Adrenal gland (tissue), 12 donors: ENCODE data around the gene ZSCAN12. TPM values are rescaled to one million over a fixed set of nuclear protein-coding genes. Genes with fewer than 3 reads are reported as not detected.
"Not testable (repeated sequence)": the region's sequence is repeated elsewhere in the genome, so short reads cannot be mapped to it uniquely, and the experiment has no call there.

Experiments
- DNase-seq, 7 donors: peaks; one replicate each; pipeline ENCODE4 v3.0.0-alpha.2; 2019 to 2020
- H3K27ac ChIP-seq, 5 donors: fragments of 200-600 bp; sonication (generic) in 4 of 5; 1 replicate in 3 of 5; 2 replicates in 2 of 5; pipeline versions ENCODE4 v1.5.1 to v1.8.0; 2016 to 2020; ENCODE audit warnings: mild to moderate bottlenecking in 1 of 5
- H3K27me3 ChIP-seq: fragments of 200-600 bp; 2 replicates; pipeline ENCODE4 v1.8.0; 2021
- H3K36me3 ChIP-seq, 2 donors: fragments of 200-600 bp; replicated peaks in 1 of 2; 1 replicate in 1 of 2; 2 replicates in 1 of 2; pipeline versions ENCODE4 v1.5.1 to v1.8.0; 2018 to 2022
- H3K4me1 ChIP-seq, 2 donors: fragments of 200-600 bp; replicated peaks in 1 of 2; 1 replicate in 1 of 2; 2 replicates in 1 of 2; pipeline versions ENCODE4 v1.5.1 to v1.8.0; 2018 to 2021
- H3K4me3 ChIP-seq, 4 donors: fragments of 200-600 bp; sonication (generic) in 3 of 4; one replicate each; pipeline ENCODE4 v1.5.1; 2016 to 2018
- H3K9me3 ChIP-seq, 3 donors: fragments of 200-600 bp; sonication (generic) in 1 of 3; replicated peaks in 1 of 3; 1 replicate in 2 of 3; 2 replicates in 1 of 3; pipeline versions ENCODE4 v1.5.1 to v1.8.0; 2016 to 2021
- CTCF ChIP-seq, 6 experiments: fragments of 450-650 bp in 4 of 6; fragments of 200-600 bp in 2 of 6; sonication (generic) in 1 of 6; IDR thresholded peaks; 1 replicate in 5 of 6; 2 replicates in 1 of 6; pipeline versions ENCODE4 v1.5.1 to v1.8.0; 2016 to 2021; ENCODE audit warnings: antibody characterized with exemption in 6 of 6, mild to moderate bottlenecking in 2 of 6, moderate library complexity in 1 of 6
- POLR2A ChIP-seq, 2 donors: fragments of 450-650 bp; IDR thresholded peaks; one replicate each; pipeline ENCODE4 v1.6.1; 2017; ENCODE audit warnings: antibody characterized with exemption in 2 of 2, mild to moderate bottlenecking in 2 of 2, moderate library complexity in 1 of 2
- WGBS, 4 donors: extraction: QIAGEN DNeasy Blood & Tissue Kit in 2 of 4; methylation state at CpG; one replicate each; pipeline versions ENCODE4 v1.1.5 to v1.1.7; 2013 to 2017; 5-methylcytosine and 5-hydroxymethylcytosine counted together
- intact Hi-C, 2 donors: fragments of 100-400 bp; cut with DNase I; formaldehyde crosslinking; loops; one replicate each; pipeline versions ENCODE4 v1.14.1 to v1.15.0; 2022 to 2023
- polyA plus RNA-seq, 3 donors: library from polyadenylated mRNA; stranded (reverse); fragments of 200-250 nt in 2 of 3; fragments of 350-450 nt in 1 of 3; fragmentation: Illumina TruSeq in 1 of 3; extraction: RNeasy Lipid Tissue Mini Kit (QIAGEN cat#74804) in 1 of 3; gene quantifications; one replicate each; pipeline ENCODE4 v1.2.3, GENCODE V29; 2013 to 2014
- total RNA-seq, 9 donors: library from RNA; depleted of rRNA in 4 of 9; stranded (reverse); fragments of >200 nt in 4 of 9; fragments of 120-200 nt in 1 of 9; fragmentation: NEBNext Ultra II Directional in 1 of 9; extraction: Animal tissue kit (Norgen Biotek cat#: 25700) in 1 of 9; gene quantifications; one replicate each; pipeline versions ENCODE4 v1.1.0 to v1.2.4, GENCODE V29; 2013 to 2023
- donor health status: healthy with polysubstance abuse.
- donor health status: Bipolar disorder and iron deficiency.
- donor health status: DM: yes; HTN: yes; CAD: no.
- donor health status: DM: no; HTN: no; CAD: no.
- donor health status: DM: no; HTN: no; CAD: no.
- donor health status: DM: yes; HTN: yes; CAD: no.

The ZSCAN12 gene
- total and polyA plus RNA-seq, 12 donors, result 1.0 to 10.7 (median 4.6) TPM

GRCh38 chr6:28413681-28414080 lies 14.1 kb upstream of the ZSCAN12 start:
- H3K36me3 ChIP-seq, result no peaks in the 10 kb centered on the region
- H3K27ac ChIP-seq, result no peak overlapping the region
- no peaks in the 10 kb centered on the region for H3K4me1 ChIP-seq
- no peaks in the 10 kb centered on the region for H3K27me3 ChIP-seq
- no peaks in the 10 kb centered on the region for H3K9me3 ChIP-seq
- no peak for TF ChIP-seq POLR2A (IDR thresholded peaks at IDR 0.05)
- no peak for TF ChIP-seq CTCF (IDR thresholded peaks at IDR 0.05)
- no peak for DNase-seq
- intact Hi-C loops, result no loop called here
- H3K4me3 ChIP-seq, result no peak overlapping the region

GRCh38 chr6:28410767-28411166 lies 11.2 kb upstream of the ZSCAN12 start:
- no peaks in the 10 kb centered on the region for H3K4me1 ChIP-seq
- 92 to 98% (median 97%) methylated on average over 2 of the region's 2 CpGs for WGBS, 4 donors
- no peaks in the 10 kb centered on the region for H3K36me3 ChIP-seq
- H3K9me3 ChIP-seq, result no peaks in the 10 kb centered on the region
- no peak overlapping the region for H3K27ac ChIP-seq
- H3K4me3 ChIP-seq, result no peak overlapping the region
- TF ChIP-seq POLR2A (IDR thresholded peaks at IDR 0.05), result no peak
- no peak for TF ChIP-seq CTCF (IDR thresholded peaks at IDR 0.05)
- intact Hi-C loops, result no loop called here
- no peaks in the 10 kb centered on the region for H3K27me3 ChIP-seq
- DNase-seq, result no peak

GRCh38 chr6:28408076-28408802 lies 8.7 kb upstream of the ZSCAN12 start:
- no peak for DNase-seq
- 71 to 88% (median 86%) methylated on average over 5 of the region's 5 CpGs for WGBS, 4 donors
- no peaks in the 10 kb centered on the region for H3K4me1 ChIP-seq
- H3K4me3 ChIP-seq, result no peak overlapping the region
- intact Hi-C loops, result no loop called here
- H3K36me3 ChIP-seq, result no peaks in the 10 kb centered on the region
- TF ChIP-seq POLR2A (IDR thresholded peaks at IDR 0.05) (no peak), CTCF (IDR thresholded peaks at IDR 0.05) (no peak)
- no peak overlapping the region for H3K27ac ChIP-seq
- no peaks in the 10 kb centered on the region for H3K27me3 ChIP-seq
- H3K9me3 ChIP-seq, result no peaks in the 10 kb centered on the region

- H3K9me3 ChIP-seq, result no peaks in the 10 kb centered on the region
- H3K36me3 ChIP-seq, result no peaks in the 10 kb centered on the region
- H3K27me3 ChIP-seq, result no peaks in the 10 kb centered on the region
- intact Hi-C loops, result no loop called here
- DNase-seq, result no peak
- no peak overlapping the region for H3K4me3 ChIP-seq
- no peaks in the 10 kb centered on the region for H3K4me1 ChIP-seq
- no peak overlapping the region for H3K27ac ChIP-seq
- 49 to 63% (median 62%) methylated on average over 2 of the region's 2 CpGs for WGBS, 4 donors
- no peak for TF ChIP-seq CTCF (IDR thresholded peaks at IDR 0.05)
- no peak for TF ChIP-seq POLR2A (IDR thresholded peaks at IDR 0.05)
These were observed 7.9 kb upstream of the ZSCAN12 start for GRCh38 chr6:28407401-28407800.

- H3K36me3 ChIP-seq, DNase-seq, H3K4me1 ChIP-seq, H3K27ac ChIP-seq, H3K27me3 ChIP-seq, H3K4me3 ChIP-seq, intact Hi-C loops, H3K9me3 ChIP-seq: not testable (repeated sequence)
- 82 to 91% (median 88%) methylated on average over 5 of the region's 5 CpGs for WGBS, 4 donors
These were observed 4.4 kb upstream of the ZSCAN12 start for GRCh38 chr6:28403923-28404322.
